HG03575 (cell line): ENCODE results near the gene PPT2.
"Not testable (repeated sequence)": the region's sequence is repeated elsewhere in the genome, so short reads cannot be mapped to it uniquely, and the experiment has no call there.

Experiments
- ATAC-seq: cut with Tn5 transposase; IDR thresholded peaks from one replicate; pipeline ENCODE4 v1.9.1; 2021; ENCODE audit not compliant: unreplicated experiment, insufficient number of reproducible peaks, low FRiP score; ENCODE audit errors: extremely low read depth

PPT2 gene

DNA sequence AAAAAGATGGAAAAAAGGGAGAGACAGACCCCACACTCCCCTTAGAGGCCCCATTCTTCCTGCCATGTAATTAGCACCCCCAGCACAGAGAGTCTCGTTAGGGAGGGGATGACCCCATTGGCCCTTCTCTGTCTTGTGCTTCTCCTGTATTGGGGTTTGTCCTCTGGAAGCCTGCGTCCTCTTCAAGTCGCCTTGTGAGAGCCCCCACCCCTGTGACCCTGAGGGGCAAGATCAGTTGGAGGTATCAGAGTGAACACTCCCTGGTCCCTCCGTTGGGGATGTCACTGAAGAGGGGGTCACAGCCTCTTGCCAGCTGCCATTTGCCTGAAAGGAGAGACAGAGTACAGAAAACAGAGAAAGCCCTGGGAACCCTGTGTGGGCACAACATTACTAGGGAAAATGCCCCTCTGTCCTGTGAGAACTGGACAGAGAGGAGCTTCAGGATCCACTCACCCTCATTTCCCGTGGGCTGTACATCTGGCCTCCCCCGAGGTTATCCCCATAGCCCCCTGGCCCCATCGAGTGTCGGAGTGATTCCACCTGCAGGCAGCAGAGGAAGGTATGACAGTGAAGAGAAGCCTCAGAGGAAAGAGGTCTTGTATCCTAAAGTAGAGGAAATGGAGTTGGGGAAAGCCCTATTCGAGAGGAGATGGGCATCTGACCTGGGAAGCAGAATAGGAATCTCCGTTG lies 32.4 kb downstream of the PPT2 start:
- ATAC-seq: not testable (repeated sequence)

DNA sequence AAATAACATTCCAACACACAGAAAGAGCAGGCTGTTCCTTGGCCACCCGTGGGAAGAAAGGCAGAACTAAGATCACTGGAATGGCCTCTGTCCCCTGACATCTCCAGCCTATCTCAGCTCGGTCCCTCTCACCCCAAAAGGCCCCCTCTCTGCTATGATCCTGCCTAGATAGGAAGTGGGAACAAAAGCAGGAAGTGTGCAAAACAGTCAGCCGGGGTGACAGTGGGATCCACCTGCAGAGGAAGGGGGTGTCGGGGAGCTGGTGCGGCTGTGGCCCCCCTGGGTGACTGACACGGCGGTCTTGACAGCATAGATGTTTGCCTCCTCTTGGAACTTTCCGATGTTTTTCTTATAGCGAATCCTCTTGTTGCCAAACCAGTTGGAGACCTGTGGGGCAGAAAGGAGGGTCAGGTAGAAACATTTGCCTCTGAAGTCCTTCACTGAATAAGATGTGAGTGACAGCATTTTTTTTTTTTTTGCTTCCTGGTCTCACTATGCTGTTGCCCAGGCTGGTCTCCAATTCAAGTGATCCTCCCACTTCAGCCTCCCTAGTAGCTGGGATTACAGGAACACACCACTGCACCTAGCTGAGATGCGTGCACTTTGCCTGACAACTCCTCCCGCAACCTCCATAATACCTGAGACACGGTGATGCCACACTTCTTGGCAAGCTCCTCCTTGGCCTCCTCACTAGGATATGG lies 33.2 kb downstream of the PPT2 start:
- ATAC-seq: no peak

DNA sequence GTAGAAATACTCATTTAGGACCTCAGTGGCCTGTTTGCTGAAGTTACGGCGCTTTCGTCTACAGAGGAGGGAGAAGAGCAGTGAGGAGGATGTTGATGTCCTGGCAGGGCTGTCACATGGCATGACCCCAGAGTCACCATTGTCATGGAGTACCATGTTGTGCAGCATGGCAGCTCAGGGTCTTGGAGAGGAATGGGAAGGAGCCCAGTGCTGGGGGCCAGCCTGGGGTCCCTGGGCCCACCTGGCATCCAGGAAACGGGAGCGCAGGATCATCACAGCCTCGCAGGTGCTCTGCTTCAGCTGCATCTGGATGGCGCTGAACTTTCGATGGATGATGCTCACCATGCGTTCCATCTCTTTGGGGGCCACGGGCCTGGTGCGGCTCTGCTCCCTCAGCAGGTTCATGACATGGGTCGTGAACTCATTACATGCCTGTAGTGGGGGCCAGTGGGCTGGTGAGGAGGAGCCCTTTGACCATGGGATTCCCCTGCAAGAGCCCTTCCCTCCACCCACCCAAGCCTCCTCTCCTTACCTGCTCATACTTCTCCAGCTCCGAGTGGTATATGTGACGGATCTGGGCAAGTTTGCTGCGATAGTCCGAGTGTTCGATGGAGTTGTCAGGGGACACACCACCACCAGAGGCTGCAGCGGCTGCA lies 33.9 kb downstream of the PPT2 start:
- ATAC-seq: not testable (repeated sequence)

- no peak for ATAC-seq
These were observed 34.6 kb downstream of the PPT2 start for GRCh38 chr6:32188381-32189068.

DNA sequence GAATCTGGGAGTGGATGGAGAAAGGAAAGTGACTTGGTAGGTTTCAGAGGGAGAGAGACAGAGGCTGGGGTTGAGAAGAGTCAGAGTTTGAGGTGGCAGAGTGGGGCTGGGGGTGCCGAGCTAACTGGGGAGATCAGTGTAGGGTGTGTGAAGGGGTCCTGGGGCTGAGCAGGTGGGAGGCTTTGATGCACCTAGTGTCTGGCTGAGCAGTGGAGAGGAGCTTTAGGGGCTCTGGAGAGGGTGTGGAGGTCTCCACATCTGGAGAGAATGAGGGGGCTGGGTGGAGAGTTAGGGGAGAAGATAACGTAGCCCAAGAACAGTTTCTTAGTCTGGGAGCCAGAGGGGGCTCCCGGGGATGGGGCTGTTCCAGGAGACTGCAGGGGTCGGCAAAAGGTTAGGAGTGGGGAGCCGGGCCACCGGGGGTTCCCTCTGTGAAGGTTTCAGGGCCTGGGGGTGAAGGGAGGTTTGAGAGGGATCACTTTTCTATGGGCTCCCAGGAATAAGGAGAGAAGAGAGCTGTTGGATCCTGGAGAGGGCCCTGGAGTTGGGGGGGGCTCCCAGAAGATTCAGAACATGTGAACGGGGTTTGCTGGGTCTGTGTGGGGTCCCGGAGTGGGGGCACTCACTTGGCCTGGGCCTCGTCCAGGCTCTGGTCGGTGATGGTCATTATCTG lies 35.3 kb downstream of the PPT2 start:
- ATAC-seq: no peak

- ATAC-seq: no peak
These were observed 35.8 kb downstream of the PPT2 start for GRCh38 chr6:32189742-32190053.

GRCh38 chr6:32190054-32190851 lies 36.3 kb downstream of the PPT2 start, which contains the start of gene PBX2:
Gene PBX2 (minus strand): TSS chr6:32190202. CDS start chr6:32189915, 287 bp downstream.
- ATAC-seq: no peak

DNA sequence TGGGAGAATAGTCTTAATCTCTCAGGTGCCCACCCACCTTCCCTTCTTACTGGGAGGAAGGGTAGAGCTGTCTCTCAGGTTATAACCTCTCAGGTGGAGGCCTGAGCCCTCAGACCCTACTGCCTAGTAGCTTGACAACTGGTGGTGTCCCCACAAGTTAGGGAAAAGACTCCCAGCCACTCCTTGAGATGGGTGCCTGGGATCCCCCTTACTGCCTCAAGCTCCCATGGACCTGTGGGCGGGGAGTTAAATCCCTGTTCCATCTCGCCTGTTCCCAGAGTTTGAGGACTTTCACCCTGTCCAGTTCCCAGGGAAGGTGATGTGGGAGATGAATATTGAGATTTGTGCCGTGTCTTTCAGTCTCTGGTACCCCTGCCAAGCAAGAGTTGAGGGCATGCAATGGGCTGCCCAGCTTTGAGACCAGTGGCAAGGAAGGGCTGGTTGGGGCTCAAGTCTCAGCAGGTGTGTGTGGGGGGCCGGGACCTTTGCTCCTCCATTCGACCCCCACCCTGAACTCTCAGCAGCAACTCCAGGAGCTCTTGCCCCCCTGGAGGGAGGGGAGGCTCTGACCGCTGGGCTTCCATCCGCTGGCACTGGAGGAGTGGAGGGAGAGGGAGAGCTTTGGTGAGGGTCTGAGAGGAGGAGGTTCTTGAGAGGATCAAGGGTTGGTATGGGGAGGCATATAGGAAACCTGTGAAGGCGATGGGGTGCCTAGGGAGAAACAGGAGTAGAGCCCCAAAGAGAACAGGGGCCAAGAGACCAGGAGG lies 37.2 kb downstream of the PPT2 start:
- no peak for ATAC-seq

DNA sequence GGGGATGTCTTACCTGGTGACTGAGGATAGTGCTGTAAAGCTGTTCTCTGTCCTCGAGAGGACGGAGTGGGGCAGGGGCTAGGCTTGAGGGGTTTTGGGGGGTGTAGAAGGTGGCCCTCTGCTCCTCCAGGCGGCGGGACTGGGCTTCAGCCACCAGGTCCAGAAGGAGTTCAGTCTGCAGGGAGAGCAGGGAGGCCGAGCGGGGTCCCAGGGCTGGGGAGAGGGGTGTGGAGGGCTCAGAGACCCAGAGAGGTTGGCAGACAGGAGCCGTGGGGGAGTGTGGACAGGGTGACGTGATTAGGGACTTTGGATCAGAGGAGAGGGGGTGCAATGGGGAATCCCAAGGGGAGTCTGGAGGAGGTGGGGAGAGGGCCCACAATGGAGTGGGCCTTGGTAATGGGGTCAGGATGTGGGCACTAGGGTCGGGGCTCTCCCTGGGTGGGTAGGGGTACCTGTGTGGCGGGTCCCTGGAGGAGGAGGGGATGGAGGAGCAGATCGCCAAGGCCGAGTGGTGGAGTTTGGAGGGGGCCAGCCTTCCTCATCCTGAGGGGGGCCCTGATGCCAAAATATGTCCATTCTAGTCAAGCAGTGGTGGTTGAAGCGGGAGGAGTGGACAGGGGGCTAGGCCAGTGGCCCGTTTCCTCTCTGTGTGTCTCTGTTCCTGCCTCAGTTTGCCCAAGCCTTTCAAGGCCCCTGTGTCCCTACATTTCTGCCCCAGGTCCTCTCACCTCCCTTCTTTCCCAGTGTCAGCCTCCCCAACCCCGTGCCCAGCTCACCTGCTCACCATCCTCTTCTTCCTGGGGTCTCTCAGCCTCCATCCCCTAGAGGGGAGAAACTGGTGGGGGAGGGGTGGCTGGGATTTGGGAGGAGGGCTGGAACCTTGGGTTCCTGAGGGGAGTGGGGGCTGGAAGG lies 38.0 kb downstream of the PPT2 start:
- ATAC-seq: no peak

DNA sequence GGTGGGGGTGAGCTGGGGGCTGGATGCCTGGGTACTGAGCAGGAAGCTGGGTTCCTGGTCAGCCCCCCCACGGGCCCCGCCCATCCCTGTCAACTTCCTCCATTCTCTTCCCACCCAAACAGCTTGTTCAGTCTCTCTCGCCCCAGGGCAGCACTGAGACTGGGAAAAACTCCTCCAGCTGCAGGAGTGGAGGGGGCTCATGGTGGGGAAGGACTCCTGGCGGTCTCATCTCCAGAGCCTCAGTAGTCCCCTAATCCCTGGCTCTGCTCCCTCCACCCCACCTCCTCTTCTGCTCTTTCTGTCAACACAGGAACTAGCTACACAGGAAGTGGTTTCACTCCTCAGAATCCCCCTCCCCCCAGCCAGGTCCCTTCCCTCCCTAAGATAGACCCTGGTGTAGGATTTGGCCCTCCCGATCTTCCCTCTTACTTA lies 38.7 kb downstream of the PPT2 start, which contains the start of gene GPSM3:
GPSM3 (minus strand) TSS at position 36 of the 432 bp plus-strand sequence. CDS start 130 bp downstream, outside the sequence.
- no peak for ATAC-seq

GRCh38 chr6:32193096-32193495 lies 39.2 kb downstream of the PPT2 start:
- not testable (repeated sequence) for ATAC-seq

GRCh38 chr6:32194388-32194787 lies 40.4 kb downstream of the PPT2 start:
- ATAC-seq: no peak

DNA sequence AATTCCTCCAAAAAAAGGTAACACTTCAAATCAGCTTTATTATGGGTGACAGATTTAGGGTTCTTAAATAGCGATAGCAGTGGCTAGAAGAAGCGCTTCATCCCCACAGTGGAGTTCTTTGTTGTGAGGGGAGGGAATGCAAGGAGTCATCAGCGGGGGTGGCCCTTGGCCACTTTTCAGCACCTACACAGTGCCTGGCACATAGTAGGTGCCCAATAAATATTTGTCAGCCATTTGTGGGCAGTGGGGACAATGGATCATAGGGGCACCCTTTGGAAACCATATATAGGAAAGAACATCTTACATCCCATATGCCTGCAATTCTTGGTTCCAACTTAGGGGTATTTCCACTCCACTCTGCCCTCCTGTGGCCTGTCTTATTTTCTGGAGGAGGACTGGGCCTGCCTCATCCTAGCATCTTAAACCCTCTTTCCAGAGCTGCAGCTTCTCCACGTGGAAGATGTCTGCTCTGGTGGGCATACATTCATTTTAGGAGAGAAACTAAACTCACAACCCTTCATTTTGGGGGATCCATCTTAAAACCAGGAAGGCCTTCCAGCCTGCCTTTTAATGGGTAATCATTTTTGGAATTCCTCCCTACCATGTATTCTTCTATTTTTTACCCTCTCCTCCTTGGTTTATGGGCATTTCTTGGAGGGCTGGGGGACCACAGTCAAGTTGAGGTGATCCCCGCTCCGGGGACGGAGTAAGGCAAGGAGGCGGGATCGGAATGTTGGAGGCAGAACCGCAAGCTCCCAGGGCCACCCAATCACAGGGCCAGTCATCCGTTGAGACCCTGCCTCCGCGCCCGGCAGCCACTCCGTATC lies 41.1 kb downstream of the PPT2 start:
- peak; percentile 41 for ATAC-seq

GRCh38 chr6:32195652-32195901 lies 41.6 kb downstream of the PPT2 start:
- ATAC-seq: no peak

DNA sequence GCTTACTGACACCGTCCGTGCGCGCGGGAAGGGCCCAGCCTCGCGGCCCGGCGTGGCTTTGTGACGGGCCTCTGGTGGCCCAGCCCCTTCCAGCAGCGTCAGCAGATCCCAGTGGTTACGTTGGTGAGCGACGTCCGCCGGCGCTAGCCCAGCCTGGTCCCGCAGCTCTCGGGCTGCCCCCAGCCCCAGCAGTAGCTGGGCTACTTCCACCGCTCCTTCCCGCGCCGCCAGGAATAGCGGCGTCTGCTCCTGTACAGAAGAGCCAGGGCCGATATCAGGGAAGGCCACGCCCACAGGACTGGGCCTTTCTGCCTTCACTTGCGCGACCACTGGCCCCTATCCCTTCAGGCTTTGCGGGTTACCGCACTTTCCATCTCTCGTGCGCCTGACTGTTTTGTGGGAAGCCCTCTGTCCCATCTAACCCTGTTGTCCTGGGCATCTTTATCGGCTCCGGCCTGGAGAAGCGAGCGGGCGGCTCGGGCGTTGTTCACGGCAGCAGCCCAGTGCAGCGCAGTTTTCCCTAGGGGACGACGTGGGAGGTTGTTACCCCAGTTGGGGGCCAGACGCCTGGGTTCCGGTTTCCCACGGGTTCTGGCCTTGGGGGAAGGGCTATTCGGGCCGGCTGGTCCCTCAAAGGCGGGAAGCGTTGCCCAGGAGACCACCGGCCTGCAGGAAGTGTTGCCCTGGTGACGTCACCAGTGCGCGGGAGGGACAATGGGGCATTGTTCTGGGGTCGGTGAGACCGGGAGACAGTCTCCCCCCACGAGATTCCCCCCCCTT lies 42.2 kb downstream of the PPT2 start:
- peak; percentile 31 for ATAC-seq
